GM12878 (cell line): ENCODE results near the gene NT5C2. TPM values are rescaled to one million over a fixed set of nuclear protein-coding genes. Genes with fewer than 3 reads are reported as not detected.
A peak's percentile ranks its signal among the peaks of the same experiment; 100 is the strongest.

Experiments used
- ATAC-seq: fragments of 200-7000 bp; cut with Tn5 transposase; 3 replicates; pipeline ENCODE4 v1.9.1; 2020; ENCODE audit warnings: mild to moderate bottlenecking, moderate library complexity
- Bru-seq: library from RNA; stranded (reverse); fragments of 400-500 nt; gene quantifications from one replicate; lab custom pipeline; 2021; lab: Mats Ljungman, UMichigan
- BruChase-seq, 2 experiments: library from RNA; stranded (reverse); fragments of 400-500 nt; gene quantifications; one replicate each; lab custom pipeline; 2021; lab: Mats Ljungman, UMichigan
- BruUV-seq: library from RNA; stranded (reverse); fragments of 400-500 nt; replicated peaks from 2 replicates; lab custom pipeline; 2021; lab: Mats Ljungman, UMichigan
- CTCF ChIA-PET: fragments of 300-600 bp; sonication (Branson Sonifier 250); formaldehyde crosslinking; extraction: SDS; loops from one replicate; lab custom pipeline; 2021; ENCODE audit warnings: inconsistent platforms; lab: Yijun Ruan, JAX
- POLR2A ChIA-PET: fragments of 350-600 bp; formaldehyde crosslinking; extraction: SDS; loops from one replicate; lab custom pipeline; 2021; ENCODE audit warnings: inconsistent platforms; lab: Charles Lee
- RAD21 ChIA-PET: fragments of 300-600 bp; sonication (Branson Sonifier 250); formaldehyde crosslinking; loops from one replicate; lab custom pipeline; 2023; ENCODE audit warnings: antibody characterized with exemption; ENCODE audit not compliant: unreplicated experiment; lab: Charles Lee
- SMC1A ChIA-PET: fragments of 300-600 bp; sonication (Branson Sonifier 250); formaldehyde crosslinking; loops from one replicate; lab custom pipeline; 2023; ENCODE audit not compliant: unreplicated experiment, uncharacterized antibody; lab: Charles Lee
- DNase-seq: peaks from one replicate; pipeline ENCODE4 v3.0.0-alpha.2; 2011; ENCODE audit warnings: low read depth, low spot score
- FAIRE-seq: peaks from 3 replicates; lab custom pipeline; 2011; peaks lifted over from hg19 to GRCh38; lab: Jason Lieb, UNC
- H2AFZ ChIP-seq: 2 replicates; pipeline ENCODE4 v1.6.0; 2011; ENCODE audit warnings: low read depth, low read length, control low read depth; ENCODE audit not compliant: control insufficient read depth
- H3K27ac ChIP-seq: 2 replicates; pipeline ENCODE4 v1.5.1; 2011; ENCODE audit warnings: control low read depth; ENCODE audit not compliant: control insufficient read depth, insufficient read depth
- H3K27me3 ChIP-seq, 2 experiments: replicated peaks in 1 of 2; 2 replicates each; pipeline versions ENCODE4 v1.6.0 to v1.6.1; 2011; ENCODE audit warnings: low read length in 1 of 2; ENCODE audit not compliant: control insufficient read depth in 2 of 2, insufficient read depth in 2 of 2
- H3K36me3 ChIP-seq, 2 experiments: 2 replicates each; pipeline ENCODE4 v1.5.1; 2011; ENCODE audit warnings: low read length in 1 of 2; ENCODE audit not compliant: control insufficient read depth in 2 of 2, insufficient read depth in 2 of 2
- H3K4me1 ChIP-seq: 2 replicates; pipeline ENCODE4 v1.6.1; 2011; ENCODE audit warnings: mild to moderate bottlenecking, low read length, moderate library complexity, mixed read lengths; ENCODE audit not compliant: control insufficient read depth, insufficient read depth
- H3K4me2 ChIP-seq: 2 replicates; pipeline ENCODE4 v1.6.0; 2011; ENCODE audit warnings: control low read depth; ENCODE audit not compliant: control insufficient read depth, insufficient read depth
- H3K4me3 ChIP-seq: fragments of 200-600 bp; sonication (generic); 2 replicates; pipeline ENCODE4 v1.5.1; 2016
- H3K79me2 ChIP-seq: 2 replicates; pipeline ENCODE4 v1.6.0; 2011; ENCODE audit warnings: low read length; ENCODE audit not compliant: control insufficient read depth, insufficient read depth
- H3K9ac ChIP-seq: 2 replicates; pipeline ENCODE4 v1.8.0; 2011; ENCODE audit warnings: low read length, control low read depth, mixed read lengths; ENCODE audit not compliant: control insufficient read depth, insufficient read depth
- H3K9me3 ChIP-seq: replicated peaks from 3 replicates; pipeline ENCODE4 v1.5.1; 2011; ENCODE audit warnings: mild to moderate bottlenecking, low read length; ENCODE audit not compliant: control insufficient read depth, insufficient read depth
- H4K20me1 ChIP-seq: 2 replicates; pipeline ENCODE4 v1.6.0; 2011; ENCODE audit not compliant: control insufficient read depth, insufficient read depth
- EP300 ChIP-seq, 2 experiments: fragments of 150-350 bp in 1 of 2; IDR thresholded peaks; 2 replicates each; pipeline ENCODE4 v1.6.1; 2011 to 2012; ENCODE audit warnings: low read depth in 2 of 2, low read length in 2 of 2, borderline replicate concordance in 1 of 2, improper control_type of control experiment in 1 of 2, inconsistent platforms in 1 of 2; ENCODE audit not compliant: control insufficient read depth in 1 of 2
- GATAD2B ChIP-seq: fragments of 450-650 bp; conservative IDR thresholded peaks from 2 replicates; pipeline ENCODE4 v1.6.1; 2017; ENCODE audit warnings: low read depth, mild to moderate bottlenecking, moderate library complexity
- HDAC2 ChIP-seq: fragments of 200-600 bp; sonication (generic); IDR thresholded peaks from 2 replicates; pipeline ENCODE4 v1.6.1; 2017
- IKZF1 ChIP-seq: fragments of 450-650 bp; conservative IDR thresholded peaks from 2 replicates; pipeline ENCODE4 v1.6.1; 2017; ENCODE audit warnings: antibody characterized with exemption, mild to moderate bottlenecking
- KDM1A ChIP-seq: fragments of 200-600 bp; sonication (generic); IDR thresholded peaks from 2 replicates; pipeline ENCODE4 v1.6.1; 2016; ENCODE audit warnings: borderline replicate concordance
- KLF5 ChIP-seq: fragments of 450-650 bp; IDR thresholded peaks from 2 replicates; pipeline ENCODE4 v1.6.1; 2014; ENCODE audit warnings: mild to moderate bottlenecking; ENCODE audit not compliant: partially characterized antibody
- NR2C1 ChIP-seq: fragments of 450-650 bp; IDR thresholded peaks from 2 replicates; pipeline ENCODE4 v1.6.1; 2017; ENCODE audit warnings: antibody characterized with exemption, mild to moderate bottlenecking, moderate library complexity
- NR2F1 ChIP-seq: fragments of 450-650 bp; conservative IDR thresholded peaks from 2 replicates; pipeline ENCODE4 v1.6.1; 2017; ENCODE audit warnings: mild to moderate bottlenecking
- PML ChIP-seq: IDR thresholded peaks from 2 replicates; pipeline ENCODE4 v1.6.1; 2012; ENCODE audit warnings: low read length, inconsistent platforms
- RCOR1 ChIP-seq: conservative IDR thresholded peaks from 2 replicates; pipeline ENCODE4 v1.6.1; 2012; ENCODE audit warnings: low read depth, low read length, improper control_type of control experiment
- SMAD5 ChIP-seq: IDR thresholded peaks from 2 replicates; pipeline ENCODE4 v1.6.1; 2016; ENCODE audit warnings: antibody characterized with exemption, low read depth
- SUPT20H ChIP-seq: IDR thresholded peaks from 2 replicates; pipeline ENCODE4 v1.6.1; 2011; ENCODE audit warnings: low read depth, mild to moderate bottlenecking, low read length, moderate library complexity, borderline replicate concordance; ENCODE audit not compliant: control insufficient read depth
- TAF1 ChIP-seq: IDR thresholded peaks from 2 replicates; pipeline ENCODE4 v1.6.1; 2011; ENCODE audit warnings: mild to moderate bottlenecking, low read depth, low read length, borderline replicate concordance
- ZNF274 ChIP-seq: IDR thresholded peaks from one replicate; pipeline ENCODE4 v1.8.0; 2011; ENCODE audit not compliant: insufficient read length, insufficient read depth
- WGBS: methylation state at CpG from one replicate; pipeline ENCODE4 v1.1.6; 2016; ENCODE audit warnings: low lambda C conversion rate; ENCODE audit not compliant: insufficient replicate concordance, insufficient coverage; ENCODE audit errors: missing lambda C conversion rate; 5-methylcytosine and 5-hydroxymethylcytosine counted together
- in situ Hi-C: fragments of 300-500 bp; cut with MboI; formaldehyde crosslinking; loops from 9 replicates; pipeline ENCODE4 v1.14.3; 2018; ENCODE audit warnings: mixed read lengths
- intact Hi-C: fragments of 100-400 bp; cut with micrococcal nuclease; formaldehyde crosslinking; loops from one replicate; pipeline ENCODE4 v1.14.2; 2022; ENCODE audit not compliant: unreplicated experiment
- long read RNA-seq, 2 experiments: library from polyadenylated mRNA; unstranded; transcript quantifications; one replicate each; pipeline ENCODE4 v2.0.0, GENCODE V29; 2019 to 2020
- polyA minus RNA-seq, 3 experiments: library from RNA; depleted of rRNA, polyadenylated mRNA; stranded (reverse); fragments of >200 nt; gene quantifications; 2 replicates each; pipeline ENCODE4 v1.2.3, GENCODE V29; 2011
- polyA plus RNA-seq, 11 experiments: library from polyadenylated mRNA; depleted of rRNA in 4 of 11; unstranded in 6 of 11; stranded (reverse) in 5 of 11; fragments of >200 nt; fragmentation: Nextera tagmentation in 4 of 11; fragmentation: Illumina TruSeq in 1 of 11; extraction: Ambion mirVana in 4 of 11; extraction: Trizol in 1 of 11; gene quantifications; 1 replicate in 1 of 11; 2 replicates in 10 of 11; pipeline versions ENCODE4 v1.2.1 to v1.2.3, GENCODE V29; 2011 to 2016; ENCODE audit warnings: inconsistent platforms in 2 of 11, missing spikeins in 2 of 11, low read depth in 1 of 11
- total RNA-seq, 4 experiments: library from RNA; depleted of rRNA in 3 of 4; stranded (reverse); fragments of >200 nt in 3 of 4; fragmentation: Illumina TruSeq in 1 of 4; extraction: Trizol in 1 of 4; gene quantifications; 2 replicates each; pipeline versions ENCODE4 v1.2.1 to v1.2.3, GENCODE V29; 2013 to 2021
- TF ChIP-seq, protein P1 (sequence below): fragments of 450-650 bp; IDR thresholded peaks from 2 replicates; pipeline ENCODE4 v1.6.1; 2016; ENCODE audit warnings: mild to moderate bottlenecking, moderate library complexity, borderline replicate concordance

The NT5C2 gene
- 157 and 185 TPM in 2 replicates for total RNA-seq (2013; cell fraction: nucleolus; rRNA removed)
- total RNA-seq (2014; rRNA removed) (54.4 and 64.7 TPM in 2 replicates), total RNA-seq (2014; rRNA removed; fragmentation: Illumina TruSeq; extraction: Trizol) (45.7 and 49.0 TPM in 2 replicates), total RNA-seq (2021) (43.2 and 48.5 TPM in 2 replicates), polyA plus RNA-seq (2011; rRNA removed) (70.1 and 94.8 TPM in 2 replicates), polyA plus RNA-seq (2014; fragmentation: Illumina TruSeq; extraction: Trizol) (66.8 and 78.2 TPM in 2 replicates), polyA plus RNA-seq (2014; fragmentation: Nextera tagmentation; extraction: Ambion mirVana) (10 to 100 TPM; 15.8 to 22.3 TPM), polyA plus RNA-seq (2014; rRNA removed) (50.5 and 57.5 TPM in 2 replicates), polyA plus RNA-seq (2016; fragmentation: Nextera tagmentation; extraction: Ambion mirVana) (10 to 100 TPM; 61.4 to 68.4 TPM), polyA minus RNA-seq (2011; rRNA and poly(A)+ RNA removed) (44.7 and 45.5 TPM in 2 replicates), Bru-seq, nascent RNA (percentile 85 among the genes with signal in this experiment), BruChase-seq, experiment 1, labeled RNA remaining after a 6-hour chase (percentile 82 among the genes with signal in this experiment), BruChase-seq, experiment 2, labeled RNA remaining after a 2-hour chase (percentile 84 among the genes with signal in this experiment)
- polyA plus RNA-seq (2011; ENCODE audit: low read depth), result 23.2 TPM
- 33.0 and 40.1 TPM in 2 replicates for polyA plus RNA-seq (2011; cell fraction: cytosol; rRNA removed)
- 70.9 and 82.5 TPM in 2 replicates for polyA plus RNA-seq (2011; cell fraction: nucleus; rRNA removed)
- 32.3 and 38.2 TPM in 2 replicates for polyA plus RNA-seq (2012)
- polyA minus RNA-seq (2011; cell fraction: cytosol; rRNA and poly(A)+ RNA removed), result 18.2 and 18.7 TPM in 2 replicates
- polyA minus RNA-seq (2011; cell fraction: nucleus; rRNA and poly(A)+ RNA removed), result 35.0 and 39.2 TPM in 2 replicates
- long read RNA-seq, experiment 1, partial matches to known transcripts, result 0 of 10 reads
- long read RNA-seq, experiment 1, other reads (novel, unspliced or antisense), result 4 of 10 reads
- long read RNA-seq, experiment 2, transcript NT5C2-201 (18 exons, 3,435 nt), result major isoform, 10 of 51 reads
- long read RNA-seq, experiment 2, transcript NT5C2-203 (17 exons, 3,365 nt), result minor isoform, 5 of 51 reads
- long read RNA-seq, experiment 2, partial matches to known transcripts, result 12 of 51 reads
- long read RNA-seq, experiment 2, other reads (novel, unspliced or antisense), result 24 of 51 reads

DNA sequence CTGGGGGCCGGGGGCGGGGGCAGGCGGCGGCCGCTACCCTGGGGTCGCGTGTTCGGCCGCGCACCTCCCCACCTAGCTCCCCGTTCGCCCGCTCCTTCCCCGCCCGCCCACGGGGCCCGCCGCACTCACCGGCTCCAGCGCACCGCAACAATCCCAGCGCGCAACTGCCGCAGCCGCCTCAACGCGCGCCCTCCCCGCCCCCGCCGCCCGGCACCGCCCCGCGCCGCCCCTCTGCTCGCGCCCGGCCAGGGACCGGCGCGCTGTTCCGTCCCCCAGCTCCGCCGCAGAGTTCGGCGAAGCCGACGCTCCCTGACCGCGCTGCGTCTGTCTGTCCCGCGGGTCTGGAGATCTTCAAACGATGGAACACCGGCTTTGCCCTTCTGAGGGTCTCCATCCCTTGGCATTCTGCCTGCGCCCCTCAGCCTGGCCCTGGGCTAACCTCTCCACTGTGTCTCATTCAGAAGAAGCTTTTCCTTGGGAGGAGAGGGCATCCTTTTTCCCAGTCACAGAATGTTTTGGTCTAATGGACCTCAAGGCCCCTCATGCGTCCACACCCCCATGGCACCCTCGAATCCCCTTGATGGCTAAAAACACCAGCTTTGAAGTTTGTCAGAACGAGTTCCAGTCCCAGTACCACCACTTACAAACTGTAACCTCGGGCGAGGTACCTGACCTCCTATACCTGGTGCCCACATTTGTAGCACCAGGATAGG, at the start of gene NT5C2:
TSS of gene NT5C2 (minus strand) at position 166 of the 713 bp plus-strand sequence. CDS start 18,314 bp downstream, outside the sequence.
- ChIA-PET SMC1A (interaction anchor here (1.2 to 6.8 kb wide), 4 partner anchors 14 to 110 kb away, joined by 3 to 68 read pairs (median 32); no protein-coding TSS in a partner anchor), POLR2A (interaction anchor here (0.6 to 4.8 kb wide), 13 partner anchors 8 to 655 kb away, joined by 3 to 59 read pairs (median 5); partner anchors contain the start of gene BORCS7), RAD21 (interaction anchor here (0.9 to 5.3 kb wide), 17 partner anchors 10 to 278 kb away, joined by 3 to 31 read pairs (median 5); partner anchors contain the start of gene CNNM2), CTCF (interaction anchor here (0.8 to 3.0 kb wide), 11 partner anchors 9 to 450 kb away, joined by 3 to 25 read pairs (median 3); partner anchors contain the start of genes CNNM2 and WBP1L)
- intact Hi-C loops, result loop anchor here (5.0 to 10.0 kb wide), 3 partner anchors 49 to 548 kb away; partner anchors contain the start of gene TRIM8
- WGBS, result 26% methylated on average over 8 of the region's 62 CpGs
- no peaks in the 10 kb centered on the region for H3K27me3 ChIP-seq
- H3K4me3 ChIP-seq, result peak within 1 kb of the TSS; percentile 85
- peaks cover 7% of the 10 kb centered on the region for H3K4me1 ChIP-seq
- H3K4me2 ChIP-seq, result peak within 1 kb of the TSS; percentile 81
- peaks cover 43% of the 10 kb centered on the region for H3K79me2 ChIP-seq
- in situ Hi-C loops, result no loop called here
- DNase-seq (no peak), ATAC-seq (peak; percentile 87), FAIRE-seq (no peak)
- H3K9ac ChIP-seq, result peak within 1 kb of the TSS; percentile 98
- H3K36me3 ChIP-seq, result no peaks in the 10 kb centered on the region; a peak in 1 of 4 replicates
- H4K20me1 ChIP-seq, result no peaks in the 10 kb centered on the region
- no peaks in the 10 kb centered on the region for H3K9me3 ChIP-seq
- H3K27ac ChIP-seq, result peak within 1 kb of the TSS; percentile 92
- no TSS peak for BruUV-seq
- peak within 1 kb of the TSS; percentile 76 for H2AFZ ChIP-seq
- TF ChIP-seq KDM1A, result no peak
- no peak for TF ChIP-seq KLF5
- TF ChIP-seq ZNF274, result no peak
- TF ChIP-seq RCOR1, result no peak
- no peak for TF ChIP-seq GATAD2B
- TF ChIP-seq TAF1, result peak; percentile 57; the same call in 1 of the 2 replicates
- no peak for TF ChIP-seq SMAD5
- TF ChIP-seq NR2F1, result 0 out of 2 replicates have a peak, but pooled peaks have one; percentile 15
- no peak for TF ChIP-seq HDAC2
- no peak for TF ChIP-seq EP300 (IDR thresholded peaks at IDR 0.05; ENCODE audit: borderline replicate concordance in 1 of 2, control insufficient read depth in 1 of 2, low read depth in 2 of 2, low read length in 2 of 2)
- peak; percentile 77; the same call in 1 of the 2 replicates for TF ChIP-seq SUPT20H
- TF ChIP-seq, protein P1, sequence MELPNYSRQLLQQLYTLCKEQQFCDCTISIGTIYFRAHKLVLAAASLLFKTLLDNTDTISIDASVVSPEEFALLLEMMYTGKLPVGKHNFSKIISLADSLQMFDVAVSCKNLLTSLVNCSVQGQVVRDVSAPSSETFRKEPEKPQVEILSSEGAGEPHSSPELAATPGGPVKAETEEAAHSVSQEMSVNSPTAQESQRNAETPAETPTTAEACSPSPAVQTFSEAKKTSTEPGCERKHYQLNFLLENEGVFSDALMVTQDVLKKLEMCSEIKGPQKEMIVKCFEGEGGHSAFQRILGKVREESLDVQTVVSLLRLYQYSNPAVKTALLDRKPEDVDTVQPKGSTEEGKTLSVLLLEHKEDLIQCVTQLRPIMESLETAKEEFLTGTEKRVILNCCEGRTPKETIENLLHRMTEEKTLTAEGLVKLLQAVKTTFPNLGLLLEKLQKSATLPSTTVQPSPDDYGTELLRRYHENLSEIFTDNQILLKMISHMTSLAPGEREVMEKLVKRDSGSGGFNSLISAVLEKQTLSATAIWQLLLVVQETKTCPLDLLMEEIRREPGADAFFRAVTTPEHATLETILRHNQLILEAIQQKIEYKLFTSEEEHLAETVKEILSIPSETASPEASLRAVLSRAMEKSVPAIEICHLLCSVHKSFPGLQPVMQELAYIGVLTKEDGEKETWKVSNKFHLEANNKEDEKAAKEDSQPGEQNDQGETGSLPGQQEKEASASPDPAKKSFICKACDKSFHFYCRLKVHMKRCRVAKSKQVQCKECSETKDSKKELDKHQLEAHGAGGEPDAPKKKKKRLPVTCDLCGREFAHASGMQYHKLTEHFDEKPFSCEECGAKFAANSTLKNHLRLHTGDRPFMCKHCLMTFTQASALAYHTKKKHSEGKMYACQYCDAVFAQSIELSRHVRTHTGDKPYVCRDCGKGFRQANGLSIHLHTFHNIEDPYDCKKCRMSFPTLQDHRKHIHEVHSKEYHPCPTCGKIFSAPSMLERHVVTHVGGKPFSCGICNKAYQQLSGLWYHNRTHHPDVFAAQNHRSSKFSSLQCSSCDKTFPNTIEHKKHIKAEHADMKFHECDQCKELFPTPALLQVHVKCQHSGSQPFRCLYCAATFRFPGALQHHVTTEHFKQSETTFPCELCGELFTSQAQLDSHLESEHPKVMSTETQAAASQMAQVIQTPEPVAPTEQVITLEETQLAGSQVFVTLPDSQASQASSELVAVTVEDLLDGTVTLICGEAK, result no peak
- no peak for TF ChIP-seq PML
- TF ChIP-seq NR2C1, result no peak
- TF ChIP-seq IKZF1, result no peak; the same call in 1 of the 2 replicates
